ENCODE results near the gene PIGU. TPM values are rescaled to one million over a fixed set of nuclear protein-coding genes. Genes with fewer than 3 reads are reported as not detected.
"Not testable (repeated sequence)": the region's sequence is repeated elsewhere in the genome, so short reads cannot be mapped to it uniquely, and the experiment has no call there.

The PIGU gene
- total RNA-seq, 1 donor from 2014 or later: 5.5 TPM

- H3K27me3 ChIP-seq (ENCODE audit: control insufficient read depth, insufficient read depth, low read length): no peaks in the 10 kb centered on the region
- DNase-seq (ENCODE audit: low read depth): no peak
- FAIRE-seq: no peak
- peaks cover 19% of the 10 kb centered on the region for H3K36me3 ChIP-seq (ENCODE audit: control insufficient read depth, insufficient read depth, low read length)
- no peak overlapping the region for H3K4me3 ChIP-seq (ENCODE audit: low read depth, low read length)
- no peak for TF ChIP-seq CTCF (IDR thresholded peaks at IDR 0.05; ENCODE audit: insufficient read depth, low read length, severe bottlenecking)
Measured at GRCh38 chr20:34525342-34525708, 151.6 kb downstream of the PIGU start.

- DNase-seq (ENCODE audit: low read depth): no peak
- no peak for TF ChIP-seq CTCF (IDR thresholded peaks at IDR 0.05; ENCODE audit: insufficient read depth, low read length, severe bottlenecking)
- FAIRE-seq: no peak
- Histone ChIP-seq H3K27me3 (ENCODE audit: control insufficient read depth, insufficient read depth, low read length) (no peaks in the 10 kb centered on the region), H3K36me3 (ENCODE audit: control insufficient read depth, insufficient read depth, low read length) (peaks cover 16% of the 10 kb centered on the region), H3K4me3 (ENCODE audit: low read depth, low read length) (no peak overlapping the region)
Measured at GRCh38 chr20:34524426-34524825, 152.5 kb downstream of the PIGU start.

DNA sequence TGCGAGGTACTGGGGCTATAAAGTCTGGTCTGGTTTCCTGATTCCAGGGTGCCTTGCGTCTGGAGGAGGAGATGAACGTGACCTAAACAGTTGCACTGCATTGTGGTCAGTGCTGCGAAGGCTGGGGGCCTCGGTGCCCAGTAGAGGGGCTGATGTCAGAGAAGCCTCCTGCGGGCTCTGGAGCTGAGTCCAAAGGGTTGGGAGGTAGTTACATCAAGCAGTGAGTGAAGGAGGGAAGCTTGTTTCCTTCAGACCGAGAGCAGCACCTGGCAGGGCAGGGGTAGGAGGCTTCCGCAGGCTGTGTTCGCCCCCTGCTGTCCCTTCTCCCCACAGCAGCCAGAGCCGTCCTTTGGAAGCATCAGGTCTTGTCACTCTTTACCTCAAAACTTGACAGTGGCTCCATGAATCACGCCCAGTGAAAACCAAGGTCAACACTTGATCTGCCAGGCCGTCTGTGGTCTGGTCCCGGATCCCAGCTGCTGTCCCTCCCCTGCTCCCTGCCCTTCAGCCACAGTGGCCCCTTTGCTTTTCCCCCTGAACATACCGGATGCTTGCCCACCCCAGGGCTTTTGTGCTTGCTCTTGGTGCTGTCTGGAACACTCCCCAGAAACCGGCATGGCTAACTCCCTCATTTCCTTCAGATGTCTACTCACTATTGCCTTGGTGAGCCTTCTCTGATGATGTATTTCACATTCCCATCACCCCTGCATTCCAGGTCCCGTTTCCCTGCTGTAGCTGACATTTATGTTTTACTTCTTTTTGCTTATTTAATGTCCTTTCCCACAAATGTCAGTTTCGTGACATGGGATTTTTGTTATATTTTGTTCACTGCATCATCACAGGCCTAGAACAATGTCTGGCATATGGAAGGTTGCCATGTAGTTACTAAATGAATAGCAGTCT lies 153.7 kb downstream of the PIGU start:
- peaks cover 12% of the 10 kb centered on the region for H3K36me3 ChIP-seq (ENCODE audit: control insufficient read depth, insufficient read depth, low read length)
- no peak overlapping the region for H3K4me3 ChIP-seq (ENCODE audit: low read depth, low read length)
- H3K27me3 ChIP-seq (ENCODE audit: control insufficient read depth, insufficient read depth, low read length): no peaks in the 10 kb centered on the region
- FAIRE-seq: no peak
- DNase-seq (ENCODE audit: low read depth): peak; percentile 45
- TF ChIP-seq CTCF (IDR thresholded peaks at IDR 0.05; ENCODE audit: insufficient read depth, low read length, severe bottlenecking): peak; percentile 85

DNA sequence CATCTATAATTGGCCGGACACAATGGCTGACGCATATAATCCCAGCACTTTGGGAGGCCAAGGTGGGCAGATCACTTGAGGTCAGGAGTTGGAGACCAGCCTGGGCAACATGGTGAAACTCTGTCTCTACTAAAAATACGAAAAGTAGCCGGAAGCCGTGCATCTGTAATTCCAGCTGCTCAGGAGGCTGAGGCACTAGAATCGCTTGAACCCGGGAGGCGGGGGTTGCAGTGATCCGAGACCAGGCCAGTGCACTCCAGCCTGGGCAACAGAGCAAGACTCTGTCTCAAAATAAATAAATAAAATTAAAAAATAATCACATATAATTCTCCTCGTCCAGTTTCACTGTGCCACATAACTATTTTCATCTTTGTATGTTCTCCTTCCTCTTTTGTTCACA lies 157.1 kb downstream of the PIGU start:
- DNase-seq (ENCODE audit: low read depth); FAIRE-seq; H3K36me3 ChIP-seq (ENCODE audit: control insufficient read depth, insufficient read depth, low read length); H3K4me3 ChIP-seq (ENCODE audit: low read depth, low read length); H3K27me3 ChIP-seq (ENCODE audit: control insufficient read depth, insufficient read depth, low read length): not testable (repeated sequence)

DNA sequence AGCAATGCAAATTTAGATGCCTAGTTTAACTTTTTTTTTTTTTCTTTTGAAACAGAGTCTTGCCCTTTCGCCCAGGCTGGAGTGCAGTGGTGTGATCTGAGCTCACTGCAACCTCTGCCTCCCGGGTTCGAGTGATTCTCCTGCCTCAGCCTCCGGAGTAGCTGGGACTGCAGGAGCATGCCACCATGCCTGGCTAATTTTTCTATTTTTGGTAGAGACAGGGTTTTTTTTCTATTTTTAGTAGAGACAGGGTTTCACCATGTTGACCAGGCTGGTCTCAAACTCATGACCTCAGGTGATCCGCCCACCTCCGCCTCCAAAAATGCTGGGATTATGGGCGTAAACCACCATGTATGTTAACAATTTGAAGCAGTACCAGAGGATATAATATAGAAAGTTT lies 158.0 kb downstream of the PIGU start:
- not testable (repeated sequence) for H3K27me3 ChIP-seq (ENCODE audit: control insufficient read depth, insufficient read depth, low read length); FAIRE-seq; H3K36me3 ChIP-seq (ENCODE audit: control insufficient read depth, insufficient read depth, low read length); DNase-seq (ENCODE audit: low read depth); H3K4me3 ChIP-seq (ENCODE audit: low read depth, low read length)

GRCh38 chr20:34517114-34517505 lies 159.8 kb downstream of the PIGU start:
- FAIRE-seq: no peak
- DNase-seq (ENCODE audit: low read depth): no peak
- H3K4me3 ChIP-seq (ENCODE audit: low read depth, low read length): peak overlapping the region; percentile 92
- H3K36me3 ChIP-seq (ENCODE audit: control insufficient read depth, insufficient read depth, low read length): peaks cover 2% of the 10 kb centered on the region
- no peak for TF ChIP-seq CTCF (IDR thresholded peaks at IDR 0.05; ENCODE audit: insufficient read depth, low read length, severe bottlenecking)
- no peaks in the 10 kb centered on the region for H3K27me3 ChIP-seq (ENCODE audit: control insufficient read depth, insufficient read depth, low read length)
